GM18951 (cell line): Measurements from ENCODE around the gene CASZ1.

Source experiments
- POLR2A ChIP-seq: IDR thresholded peaks from 4 replicates; pipeline ENCODE4 v1.6.1; 2011; ENCODE audit warnings: mild to moderate bottlenecking; ENCODE audit not compliant: insufficient read length, insufficient read depth; ENCODE audit errors: extremely low read depth
- in situ Hi-C: fragments of 300-500 bp; cut with MboI; formaldehyde crosslinking; loops from one replicate; pipeline ENCODE4 v1.12.0; 2022; ENCODE audit warnings: low sequenced_read_pairs, mixed read lengths, inconsistent platforms; ENCODE audit not compliant: unreplicated experiment

CASZ1 gene

DNA sequence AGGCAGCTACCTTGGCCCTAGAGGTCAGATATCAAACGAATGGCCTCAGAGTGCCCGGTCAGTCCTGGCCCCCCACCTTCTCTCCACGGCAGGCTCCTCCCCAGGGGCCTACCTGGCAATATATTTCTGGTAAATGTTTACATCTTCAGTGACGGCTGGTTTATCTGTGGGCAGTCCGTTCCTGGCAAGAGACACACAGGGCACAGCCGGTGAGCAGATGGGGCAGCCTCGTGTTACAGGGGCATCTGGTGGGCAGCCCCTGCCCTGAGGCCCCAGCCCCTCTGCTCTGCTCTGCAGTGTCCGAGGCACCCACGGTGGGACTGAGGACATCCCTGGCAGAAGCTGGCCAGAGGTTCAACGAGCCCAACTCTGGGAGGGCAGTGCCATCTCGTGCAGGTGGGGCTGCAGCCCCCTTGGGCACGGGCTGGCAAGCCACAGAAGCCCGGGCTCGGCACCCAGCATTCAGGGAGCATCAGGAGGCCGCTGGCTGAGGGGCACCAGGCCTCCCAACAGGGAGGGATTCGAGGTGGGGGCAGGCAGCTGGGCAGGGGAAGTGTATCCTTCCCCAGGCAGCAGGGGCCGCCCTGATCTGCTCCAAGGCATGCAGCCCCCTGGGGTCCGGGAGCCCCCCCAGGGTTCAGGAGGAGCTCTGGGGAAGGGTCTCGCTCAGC lies 137.9 kb downstream of the CASZ1 start:
- in situ Hi-C loops = no loop called here

DNA sequence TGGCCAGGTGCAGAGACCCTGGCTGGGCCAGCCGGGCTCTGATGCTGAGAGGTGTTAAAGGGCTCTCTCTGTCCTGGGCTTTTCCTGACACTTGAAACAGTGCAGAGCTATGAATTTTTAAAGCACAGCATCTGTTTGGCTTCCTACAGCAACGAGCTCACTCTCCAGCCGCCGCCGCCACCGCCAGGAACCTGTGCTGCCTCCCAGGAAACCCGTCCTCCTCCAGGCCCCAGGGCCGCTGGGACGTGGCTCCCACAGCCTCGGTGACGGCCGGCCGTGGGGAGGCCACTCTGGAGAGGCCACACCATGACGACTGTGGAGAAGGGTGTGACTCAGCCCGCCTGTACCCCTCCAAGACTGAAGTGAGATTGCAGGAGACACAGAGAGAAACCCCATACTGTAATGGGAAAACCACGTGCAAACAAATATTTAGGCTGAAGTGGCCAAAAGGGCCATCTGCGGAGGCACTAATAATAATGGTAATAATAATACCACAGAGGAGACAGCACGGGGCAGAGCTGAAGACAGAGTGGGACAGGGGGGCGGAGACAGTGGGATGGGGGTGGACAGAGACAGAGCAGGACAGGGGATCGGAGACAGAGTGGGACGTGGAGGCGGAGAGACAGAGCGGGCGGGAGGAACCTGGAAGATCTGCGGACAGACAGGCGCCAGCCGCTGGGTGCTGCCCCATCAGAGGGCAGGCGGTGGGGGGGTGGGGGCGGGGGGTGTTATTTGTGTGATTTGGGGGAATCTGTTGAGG lies 139.2 kb downstream of the CASZ1 start:
- in situ Hi-C loops = no loop called here

More for the DNA sequence above, 137.9 kb downstream of the CASZ1 start:
- TF ChIP-seq POLR2A = no peak

DNA sequence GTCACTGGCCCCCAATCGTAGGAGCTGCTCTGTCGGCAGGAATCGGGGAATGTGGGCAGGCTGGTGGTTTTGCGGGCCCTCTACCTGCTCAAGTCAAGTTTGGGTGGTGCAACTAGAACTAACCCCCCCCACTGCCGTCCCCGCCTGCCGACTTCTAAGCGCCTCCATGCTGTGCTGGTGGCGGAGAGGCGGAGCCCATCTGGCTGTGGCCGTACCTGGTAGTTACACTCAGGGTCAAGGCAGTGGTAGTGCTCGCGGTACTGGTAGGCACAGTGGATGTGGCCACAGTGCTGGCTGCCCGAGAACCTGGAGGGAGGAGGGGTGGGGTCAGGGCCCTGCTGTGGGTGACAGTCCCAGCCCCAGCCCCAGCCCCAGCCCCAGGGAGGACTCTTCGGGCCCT lies 140.0 kb downstream of the CASZ1 start:
- in situ Hi-C loops = no loop called here
- TF ChIP-seq POLR2A = no peak

More for the DNA sequence above, 139.2 kb downstream of the CASZ1 start:
- no peak for TF ChIP-seq POLR2A

DNA sequence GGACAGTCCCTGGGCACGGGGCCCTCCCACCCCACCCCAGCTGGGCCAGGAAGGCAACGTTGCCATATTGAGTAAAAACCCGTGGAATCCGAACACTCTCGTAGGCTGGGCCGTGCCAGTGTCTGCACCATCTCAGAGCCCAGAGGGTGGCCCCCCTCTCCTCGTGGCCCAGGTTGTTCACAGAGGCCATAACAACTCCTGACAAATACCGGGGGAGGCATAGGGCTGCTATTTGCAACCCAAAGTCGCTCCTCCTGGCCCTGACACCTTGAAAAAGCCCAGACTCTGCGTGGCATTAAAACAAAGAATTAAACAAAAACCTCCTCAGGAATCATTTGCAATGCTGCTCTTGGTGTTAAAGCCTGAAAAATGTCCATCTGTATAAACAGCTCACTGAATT lies 141.4 kb downstream of the CASZ1 start:
- in situ Hi-C loops = no loop called here
- no peak for TF ChIP-seq POLR2A

DNA sequence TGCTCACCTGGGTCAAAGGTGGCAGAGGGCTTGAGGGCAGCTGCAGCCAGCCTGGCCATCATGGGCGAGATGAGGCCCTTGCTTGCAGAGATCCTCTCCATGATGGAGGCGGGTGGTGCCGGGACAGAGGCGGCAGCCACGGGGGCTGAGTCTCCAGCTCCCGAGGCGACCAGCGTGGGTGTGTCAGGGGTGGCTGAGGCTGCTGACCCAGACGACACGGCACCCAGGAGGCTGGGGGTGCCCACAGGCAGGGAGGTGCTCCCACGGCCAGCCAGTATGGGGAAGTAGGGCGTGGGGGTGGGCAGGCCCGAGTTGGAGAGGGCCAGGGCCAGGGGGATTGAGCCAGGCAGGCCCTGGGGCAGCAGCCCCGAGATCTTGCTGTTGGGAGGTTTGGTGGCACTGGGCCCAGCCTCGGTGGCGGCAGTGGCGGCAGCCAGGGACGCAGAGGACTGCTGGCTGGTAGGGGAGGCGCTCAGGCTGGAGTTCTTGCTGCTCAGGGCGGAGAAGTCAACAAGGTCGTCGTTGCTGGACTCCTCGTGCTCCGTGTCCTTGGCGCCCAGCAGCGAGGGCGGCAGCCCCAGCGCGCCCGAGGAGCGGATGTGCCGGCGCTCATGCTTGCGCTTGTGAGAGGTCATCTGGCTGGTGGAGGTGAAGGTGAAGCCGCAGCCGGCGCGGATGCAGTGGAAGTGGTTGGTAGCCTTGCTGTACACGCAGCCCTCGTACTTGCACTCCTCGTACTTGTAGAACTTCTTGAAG lies 142.9 kb downstream of the CASZ1 start:
- in situ Hi-C loops = no loop called here
- no peak for TF ChIP-seq POLR2A

DNA sequence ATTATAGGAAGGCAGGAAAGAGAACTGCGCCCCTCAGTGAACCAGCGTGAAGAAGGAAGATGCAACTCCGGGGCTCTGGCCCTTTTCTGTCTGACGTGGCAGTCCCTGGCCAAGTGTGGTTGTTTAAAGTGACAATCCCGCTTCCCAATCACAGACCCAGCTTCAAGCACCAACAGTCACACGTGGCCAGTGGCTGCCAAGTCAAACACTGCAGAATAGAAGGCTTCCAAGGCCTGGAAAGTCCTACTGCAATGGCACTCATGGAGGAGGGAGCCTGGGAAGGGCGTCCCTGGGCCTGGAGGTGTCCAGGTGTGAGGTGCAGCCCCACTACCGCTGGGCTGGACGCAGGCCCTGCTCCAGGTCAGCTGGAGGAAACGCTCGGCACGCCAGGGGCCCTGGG lies 143.8 kb downstream of the CASZ1 start:
- in situ Hi-C loops = no loop called here
- no peak for TF ChIP-seq POLR2A

DNA sequence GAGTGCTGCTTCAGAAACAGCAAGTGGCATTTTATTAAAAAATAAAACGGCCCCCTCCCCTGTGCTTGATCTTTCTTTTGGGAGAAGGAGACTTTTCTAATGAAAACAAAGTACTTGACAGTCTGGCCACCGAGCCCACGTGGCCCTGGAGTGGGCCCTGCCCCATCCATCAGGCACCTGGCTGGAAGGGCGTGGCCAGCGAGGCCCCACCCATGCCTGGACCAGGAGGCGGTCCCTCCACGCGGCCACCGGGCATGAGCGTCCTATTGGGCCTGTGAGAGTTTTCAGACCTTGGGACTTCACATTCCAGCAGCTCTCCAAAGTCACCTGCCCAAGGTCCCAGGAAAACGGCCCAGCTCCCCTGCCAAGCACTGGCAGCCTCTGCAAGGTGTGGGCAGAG lies 144.7 kb downstream of the CASZ1 start:
- no peak for TF ChIP-seq POLR2A
- in situ Hi-C loops = no loop called here

DNA sequence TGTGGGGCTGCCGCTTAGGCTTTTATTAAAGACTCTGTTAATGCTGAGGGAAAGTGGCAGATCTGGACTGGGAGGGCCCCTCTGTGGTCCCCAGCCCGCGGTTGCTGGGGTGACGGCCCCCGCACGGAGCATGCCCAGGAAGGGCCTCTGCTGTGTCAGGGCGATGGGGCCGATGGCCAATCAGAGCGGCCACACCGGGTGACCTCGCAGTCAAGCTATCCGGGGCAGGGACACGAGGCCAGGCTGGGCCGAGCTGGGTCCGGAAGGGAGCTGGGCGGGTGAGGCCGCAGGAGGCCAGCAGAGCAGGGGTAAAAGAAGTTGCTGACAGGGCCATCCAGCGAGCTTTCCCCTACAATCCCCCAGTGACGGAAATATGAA lies 145.1 kb downstream of the CASZ1 start:
- in situ Hi-C loops = no loop called here

DNA sequence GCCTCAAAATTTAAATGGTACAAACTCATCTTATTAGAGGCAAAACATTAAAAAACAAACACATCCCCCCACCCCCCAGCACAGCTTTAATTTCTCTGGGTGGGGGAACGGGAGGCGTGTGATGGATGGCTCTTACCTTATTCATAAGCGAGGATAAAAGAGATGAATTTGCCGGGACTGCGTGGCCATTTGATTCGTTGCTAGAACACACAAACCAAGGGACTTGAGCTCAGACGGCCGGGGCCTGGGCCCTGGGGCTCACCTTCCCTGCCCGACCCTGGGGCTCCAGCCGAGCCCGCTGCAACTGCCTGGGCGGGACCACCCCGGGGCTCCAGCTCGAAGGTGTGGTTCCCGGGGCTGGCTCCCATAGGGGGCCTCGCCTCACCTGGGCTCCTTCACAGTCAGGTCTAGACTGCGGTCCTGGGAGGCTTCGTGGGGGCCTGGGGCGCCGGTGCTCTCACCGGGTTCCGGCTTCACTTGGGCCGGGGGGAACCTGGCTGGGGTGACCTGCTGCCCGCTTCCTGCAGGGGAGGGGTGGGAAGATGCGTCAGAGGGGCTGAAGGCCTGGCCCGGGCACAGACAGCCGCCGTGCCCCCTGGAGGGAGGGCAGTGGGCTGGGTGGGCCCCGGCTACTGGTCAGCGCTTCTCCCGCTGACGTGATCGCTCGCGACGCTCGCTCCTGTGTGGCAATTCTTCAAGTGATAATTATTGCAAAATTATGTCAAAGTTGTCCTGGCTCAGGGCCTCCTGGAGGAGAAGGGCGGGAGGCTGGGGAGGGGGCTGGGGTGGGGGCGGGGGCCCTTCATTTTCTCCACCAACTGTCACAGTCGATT lies 145.7 kb downstream of the CASZ1 start:
- TF ChIP-seq POLR2A = no peak
- in situ Hi-C loops = no loop called here

More for the DNA sequence above, 145.1 kb downstream of the CASZ1 start:
- no peak for TF ChIP-seq POLR2A

DNA sequence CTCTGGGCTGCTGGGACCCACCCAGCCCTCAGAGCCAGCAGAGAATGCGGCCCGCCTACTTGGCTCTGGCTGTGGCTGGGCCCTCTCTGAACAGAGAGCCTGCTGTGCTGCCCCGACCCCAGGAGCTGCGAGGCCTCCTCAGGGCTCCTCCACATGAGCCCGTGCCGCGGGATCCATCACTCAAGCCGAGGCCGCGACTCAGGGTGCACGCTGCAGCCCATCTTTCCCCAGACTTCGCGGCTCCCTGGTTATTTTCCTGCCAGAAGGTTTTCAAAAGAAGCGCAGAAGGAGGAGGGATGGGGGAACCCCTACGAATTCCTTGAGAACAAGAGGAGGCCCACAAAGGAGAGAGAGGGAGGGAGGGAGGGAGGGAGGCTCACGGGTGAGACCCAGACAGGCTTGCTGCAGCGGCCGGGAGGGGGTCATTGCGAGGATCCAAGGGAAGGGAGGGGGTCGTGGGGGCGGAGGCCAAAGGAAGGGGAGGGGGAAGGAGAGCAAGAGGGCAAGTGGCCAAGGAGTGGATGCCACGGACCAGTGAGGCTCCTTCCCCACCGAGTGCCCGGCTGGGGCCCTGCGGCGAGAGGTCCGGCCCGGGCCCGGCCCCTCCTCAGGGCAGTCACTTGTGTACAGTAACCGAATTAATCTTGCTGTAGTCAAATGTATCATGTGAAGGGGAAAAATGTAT lies 146.8 kb downstream of the CASZ1 start:
- in situ Hi-C loops = no loop called here
- no peak for TF ChIP-seq POLR2A

DNA sequence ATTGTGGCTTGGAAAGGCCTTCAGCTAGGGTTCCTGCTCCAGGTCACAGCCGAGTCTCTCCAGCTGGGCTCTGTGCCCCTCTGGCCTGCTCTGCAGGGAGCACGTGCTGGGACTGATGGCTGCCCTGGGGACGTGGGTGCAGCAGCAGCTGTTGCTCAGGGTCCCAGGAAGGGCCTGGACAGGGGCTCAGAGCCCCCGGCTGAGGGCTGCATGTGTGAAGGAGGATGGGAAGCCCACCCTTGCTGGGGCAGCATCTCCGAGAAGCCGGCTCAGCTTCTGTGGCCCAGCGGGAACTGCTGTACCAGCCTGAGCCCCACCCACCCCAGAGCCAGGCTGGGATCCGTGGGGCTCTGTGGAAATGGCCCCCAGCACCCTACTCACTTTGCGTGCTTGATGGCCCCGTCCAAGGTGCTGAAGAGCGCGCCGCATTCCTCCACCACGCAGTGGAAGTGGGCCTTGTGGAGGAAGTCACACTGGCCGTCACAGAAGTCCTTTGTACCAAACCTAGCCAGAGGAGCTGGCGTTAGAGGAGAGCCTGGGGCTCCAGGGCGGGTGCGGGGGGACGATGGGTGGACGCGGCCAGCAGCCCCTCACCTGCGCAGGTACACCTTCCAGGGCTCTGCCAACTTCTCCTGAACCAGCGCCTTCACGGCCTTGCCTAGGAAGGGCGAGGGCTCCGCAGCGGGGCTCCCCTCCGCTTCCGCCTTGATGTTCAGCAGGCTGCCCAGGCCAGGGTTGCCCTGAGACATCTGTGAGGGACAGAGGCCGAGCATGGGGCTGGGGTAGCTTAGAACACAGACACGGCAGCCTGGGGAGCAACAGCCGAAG lies 147.5 kb downstream of the CASZ1 start:
- in situ Hi-C loops = no loop called here
- TF ChIP-seq POLR2A = no peak
